Measurements from ENCODE around the gene OR1J2.
"Not testable (repeated sequence)": the region's sequence is repeated elsewhere in the genome, so short reads cannot be mapped to it uniquely, and the experiment has no call there.

Gene OR1J2

GRCh38 chr9:122536134-122536533, 25.5 kb downstream of the OR1J2 start:
- H3K4me1 Mint-ChIP-seq, result no peaks in the 10 kb centered on the region
- peaks cover 27% of the 10 kb centered on the region for H3K9me3 Mint-ChIP-seq
- H3K36me3 Mint-ChIP-seq (ENCODE audit: low read depth), result no peaks in the 10 kb centered on the region
- H3K4me3 Mint-ChIP-seq, result no peak overlapping the region
- no peak for TF ChIP-seq CTCF (IDR thresholded peaks at IDR 0.05; ENCODE audit: unreplicated experiment in 3 of 3)
- peaks cover 15% of the 10 kb centered on the region for H3K27me3 Mint-ChIP-seq (ENCODE audit: low read depth)
- H3K27ac Mint-ChIP-seq, result no peak overlapping the region

GRCh38 chr9:122537066-122537465, 26.5 kb downstream of the OR1J2 start:
- not testable (repeated sequence) for H3K4me3 Mint-ChIP-seq; H3K4me1 Mint-ChIP-seq; H3K36me3 Mint-ChIP-seq (ENCODE audit: low read depth); H3K27ac Mint-ChIP-seq
- Mint-ChIP-seq H3K9me3 (peaks cover 27% of the 10 kb centered on the region), H3K27me3 (ENCODE audit: low read depth) (peaks cover 15% of the 10 kb centered on the region)

GRCh38 chr9:122538757-122539156, 28.2 kb downstream of the OR1J2 start:
- Mint-ChIP-seq H3K9me3 (peaks cover 27% of the 10 kb centered on the region), H3K27ac (no peak overlapping the region), H3K4me3 (no peak overlapping the region), H3K4me1 (no peaks in the 10 kb centered on the region), H3K36me3 (ENCODE audit: low read depth) (no peaks in the 10 kb centered on the region), H3K27me3 (ENCODE audit: low read depth) (peaks cover 15% of the 10 kb centered on the region)
- TF ChIP-seq CTCF (IDR thresholded peaks at IDR 0.05; ENCODE audit: unreplicated experiment in 3 of 3), result no peak

GRCh38 chr9:122546196-122546595, 35.6 kb downstream of the OR1J2 start:
- Mint-ChIP-seq H3K9me3 (peaks cover 9% of the 10 kb centered on the region), H3K4me3 (no peak overlapping the region), H3K27me3 (ENCODE audit: low read depth) (no peaks in the 10 kb centered on the region), H3K4me1 (no peaks in the 10 kb centered on the region), H3K36me3 (ENCODE audit: low read depth) (no peaks in the 10 kb centered on the region), H3K27ac (no peak overlapping the region)
- TF ChIP-seq CTCF (IDR thresholded peaks at IDR 0.05; ENCODE audit: unreplicated experiment in 3 of 3), result no peak

GRCh38 chr9:122551371-122551770, 40.8 kb downstream of the OR1J2 start:
- H3K4me1 Mint-ChIP-seq, result no peaks in the 10 kb centered on the region
- H3K27me3 Mint-ChIP-seq (ENCODE audit: low read depth), result peaks cover 16% of the 10 kb centered on the region
- no peak for TF ChIP-seq CTCF (IDR thresholded peaks at IDR 0.05; ENCODE audit: unreplicated experiment in 3 of 3)

GRCh38 chr9:122552812-122553211, 42.2 kb downstream of the OR1J2 start, which contains the start of gene OR1N2:
Gene OR1N2, plus strand, starts transcription at chr9:122553112. Its CDS starts 100 bp downstream, at chr9:122553212.
- no peaks in the 10 kb centered on the region for H3K4me1 Mint-ChIP-seq
- no peak for TF ChIP-seq CTCF (IDR thresholded peaks at IDR 0.05; ENCODE audit: unreplicated experiment in 3 of 3)
- H3K4me3 Mint-ChIP-seq, result no peak within 1 kb of the TSS
- H3K27ac Mint-ChIP-seq, result no peak within 1 kb of the TSS
- no peaks in the 10 kb centered on the region for H3K36me3 Mint-ChIP-seq (ENCODE audit: low read depth)
- H3K27me3 Mint-ChIP-seq (ENCODE audit: low read depth), result peaks cover 16% of the 10 kb centered on the region
- peaks cover 4% of the 10 kb centered on the region for H3K9me3 Mint-ChIP-seq

More at GRCh38 chr9:122551371-122551770, 40.8 kb downstream of the OR1J2 start:
- no peaks in the 10 kb centered on the region for H3K36me3 Mint-ChIP-seq (ENCODE audit: low read depth)
- no peak overlapping the region for H3K4me3 Mint-ChIP-seq
- H3K9me3 Mint-ChIP-seq, result peaks cover 9% of the 10 kb centered on the region
- H3K27ac Mint-ChIP-seq, result no peak overlapping the region

Data from nephron (organoid).